Ureter (tissue), 1 donor: Measurements from ENCODE around the gene MMD2. TPM values are rescaled to one million over a fixed set of nuclear protein-coding genes. Genes with fewer than 3 reads are reported as not detected.

Source experiments
- DNase-seq: peaks from one replicate; pipeline ENCODE4 v3.0.0-alpha.2; 2020; ENCODE audit warnings: low spot score
- total RNA-seq: library from RNA; stranded (reverse); gene quantifications from one replicate; pipeline ENCODE4 v1.2.4, GENCODE V29; 2023
- donor health status: DM: yes; HTN: yes; CAD: no.

Gene MMD2
- total RNA-seq, 1 donor from 2014 or later: not detected

- no peak for DNase-seq
Observed at GRCh38 chr7:4871056-4871680, 87.8 kb downstream of the MMD2 start.

- DNase-seq: no peak
Observed at GRCh38 chr7:4868493-4868892, 90.5 kb downstream of the MMD2 start.

- DNase-seq: no peak
Observed at GRCh38 chr7:4866528-4867496, 92.2 kb downstream of the MMD2 start.

GRCh38 chr7:4862156-4862555 lies 96.8 kb downstream of the MMD2 start:
- DNase-seq: no peak

DNA sequence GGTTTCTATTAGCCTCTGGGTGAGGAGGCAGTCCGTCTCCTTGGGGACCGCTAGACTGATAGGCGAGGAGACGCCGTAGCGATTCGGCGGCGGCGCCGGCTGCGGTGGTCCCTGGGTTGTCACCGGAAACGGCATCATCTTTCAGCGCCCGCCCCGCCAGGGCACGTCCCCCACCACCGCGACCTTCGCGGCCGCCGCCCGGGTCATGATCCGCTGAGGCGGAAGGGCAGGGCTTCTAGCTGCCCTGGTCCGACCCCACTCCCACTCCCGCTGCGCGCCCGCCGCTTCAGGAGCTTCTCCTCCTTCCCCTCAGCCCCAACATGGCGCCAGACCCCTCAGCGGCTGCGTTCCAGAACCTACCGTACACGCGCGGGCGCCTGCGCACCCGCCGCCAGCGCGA lies 97.3 kb downstream of the MMD2 start, which contains the start of gene PAPOLB:
PAPOLB (minus strand) TSS at position 358 of the 400 bp plus-strand sequence; CDS start at position 138, 220 bp downstream.
- no peak for DNase-seq

DNA sequence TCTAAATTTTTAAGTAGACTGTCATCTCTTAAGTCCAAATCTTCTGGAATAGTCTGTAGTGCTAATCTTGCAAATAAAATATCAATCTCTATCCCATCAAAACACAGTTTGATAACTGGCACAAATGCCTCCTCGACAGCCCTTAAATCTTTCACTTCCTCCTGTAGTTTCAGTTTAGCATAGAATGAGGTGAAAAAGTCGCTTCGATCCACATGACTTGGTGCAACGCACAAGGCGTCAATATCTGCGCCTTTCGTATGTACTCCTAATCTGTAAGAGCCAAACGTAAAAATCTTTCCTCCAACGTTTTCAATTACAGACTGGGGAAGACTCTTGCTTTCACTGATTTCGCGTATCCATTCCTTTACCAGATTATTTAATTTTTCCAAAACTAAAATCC lies 97.8 kb downstream of the MMD2 start:
- DNase-seq: no peak

DNA sequence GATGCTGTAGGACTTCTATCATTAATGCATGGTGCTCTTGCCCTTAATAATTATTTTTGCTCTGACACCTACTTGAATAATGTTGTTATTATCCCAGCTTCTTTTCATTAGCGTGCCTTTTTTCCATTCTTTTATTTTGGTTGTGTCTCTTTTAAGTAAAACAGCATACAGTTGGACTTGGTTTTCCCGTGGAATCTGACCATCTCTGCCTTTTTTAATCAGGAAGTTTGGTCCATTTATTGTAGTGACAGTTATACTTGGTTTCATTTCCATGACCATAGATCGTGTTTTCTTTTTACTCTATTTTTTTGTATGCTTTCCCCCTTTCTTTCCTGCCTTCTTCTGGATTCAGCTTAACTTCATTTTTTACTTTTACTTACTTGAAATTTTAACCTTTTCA lies 101.8 kb downstream of the MMD2 start:
- no peak for DNase-seq

DNA sequence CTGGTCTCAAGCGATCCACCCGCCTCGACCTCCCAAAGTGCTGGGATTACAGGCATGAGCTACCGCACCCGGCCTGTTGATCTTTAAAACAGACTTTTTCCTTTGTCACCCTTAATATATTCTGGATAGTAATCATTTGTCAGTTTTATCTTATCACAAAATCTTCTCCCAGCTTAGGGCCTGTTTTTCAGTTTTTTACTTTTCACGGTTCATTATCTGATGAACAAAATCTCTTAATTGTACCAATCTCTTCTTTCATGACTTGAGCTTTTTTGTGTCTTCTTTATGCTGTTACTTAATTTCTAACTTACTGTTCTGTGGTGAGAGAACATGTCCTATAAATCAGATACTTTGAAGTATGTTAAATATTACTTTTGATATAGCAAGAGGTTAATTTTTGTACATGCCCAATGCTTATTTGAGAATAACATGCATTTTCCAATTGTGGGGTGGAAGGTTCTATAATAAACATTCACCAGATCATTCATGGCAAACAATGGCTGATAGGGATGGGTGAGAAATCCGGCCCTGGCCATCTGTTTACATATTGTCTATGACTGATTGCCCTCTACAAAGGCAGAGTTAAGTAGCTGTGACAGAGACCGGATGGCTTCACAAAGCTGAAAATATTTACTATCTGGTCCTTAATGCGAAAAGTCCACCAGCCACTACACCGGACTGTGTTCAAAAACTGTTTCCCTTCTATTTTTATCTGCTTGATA lies 102.5 kb downstream of the MMD2 start:
- no peak for DNase-seq

Other genes with a start within 250 kb of the MMD2 start
- 39.1 TPM for gene AP5Z1, start 183.6 kb downstream of the MMD2 start, total RNA-seq
- 0.29 TPM for gene PAPOLB, start 97.2 kb downstream of the MMD2 start, total RNA-seq
- gene RADIL, start 75.5 kb downstream of the MMD2 start, total RNA-seq: 4.7 TPM
- 16.4 TPM for gene RBAK, start 86.7 kb upstream of the MMD2 start, total RNA-seq
- gene WIPI2, start 231.0 kb upstream of the MMD2 start, total RNA-seq: 47.5 TPM